CD14-positive monocyte (primary cell): Measurements from ENCODE around the gene C19orf25. TPM values are rescaled to one million over a fixed set of nuclear protein-coding genes. Genes with fewer than 3 reads are reported as not detected.

ENCODE experiments used
- DNase-seq, 3 donors: peaks; one replicate each; pipeline ENCODE4 v3.0.0-alpha.2; 2011 to 2022
- H2AFZ ChIP-seq: 2 replicates; pipeline ENCODE4 v1.6.0; 2012; ENCODE audit warnings: mild to moderate bottlenecking, low read depth, low read length, inconsistent platforms; ENCODE audit not compliant: insufficient read depth, poor library complexity, severe bottlenecking
- H3K27ac ChIP-seq, 2 donors: 1 replicate in 1 of 2; 2 replicates in 1 of 2; pipeline ENCODE4 v1.5.1; 2012 to 2013; ENCODE audit warnings: low read length in 2 of 2, control low read depth in 1 of 2, inconsistent platforms in 1 of 2, low read depth in 1 of 2, mild to moderate bottlenecking in 1 of 2
- H3K27me3 ChIP-seq, 2 donors: one replicate each; pipeline versions ENCODE4 v1.6.0 to v1.6.1; 2011 to 2013; ENCODE audit warnings: low read length in 2 of 2; ENCODE audit not compliant: control insufficient read depth in 2 of 2, insufficient read depth in 2 of 2
- H3K36me3 ChIP-seq, 2 donors: replicated peaks in 1 of 2; 1 replicate in 1 of 2; 2 replicates in 1 of 2; pipeline versions ENCODE4 v1.5.1 to v1.6.1; 2012 to 2013; ENCODE audit warnings: low read length in 2 of 2, control low read depth in 1 of 2, inconsistent platforms in 1 of 2, mild to moderate bottlenecking in 1 of 2; ENCODE audit not compliant: insufficient read depth in 2 of 2, control insufficient read depth in 1 of 2
- H3K4me1 ChIP-seq, 2 donors: 1 replicate in 1 of 2; 2 replicates in 1 of 2; pipeline versions ENCODE4 v1.5.1 to v1.6.1; 2012 to 2013; ENCODE audit warnings: low read length in 2 of 2, control low read depth in 1 of 2, inconsistent platforms in 1 of 2, mild to moderate bottlenecking in 1 of 2, moderate library complexity in 1 of 2; ENCODE audit not compliant: insufficient read depth in 2 of 2, control insufficient read depth in 1 of 2
- H3K4me2 ChIP-seq: replicated peaks from 2 replicates; pipeline ENCODE3; 2012; ENCODE audit warnings: low read length, moderate library complexity, mild to moderate bottlenecking; ENCODE audit not compliant: poor library complexity, severe bottlenecking; ENCODE audit errors: extremely low read depth
- H3K4me3 ChIP-seq, 3 experiments: fragments of 200-600 bp in 1 of 3; sonication (generic) in 1 of 3; replicated peaks in 1 of 3; 1 replicate in 2 of 3; 2 replicates in 1 of 3; pipeline ENCODE4 v1.5.1; 2011 to 2013; ENCODE audit warnings: low read length in 3 of 3, mild to moderate bottlenecking in 3 of 3, control low read depth in 2 of 3, low read depth in 2 of 3, inconsistent platforms in 1 of 3, moderate library complexity in 1 of 3
- H3K79me2 ChIP-seq: 2 replicates; pipeline ENCODE4 v1.6.0; 2012; ENCODE audit warnings: mild to moderate bottlenecking, control low read depth, inconsistent platforms, low read length, moderate library complexity; ENCODE audit not compliant: insufficient read depth
- H3K9ac ChIP-seq: 2 replicates; pipeline ENCODE4 v1.6.0; 2017; ENCODE audit warnings: low read length, mild to moderate bottlenecking; ENCODE audit not compliant: insufficient read depth, poor library complexity, severe bottlenecking
- H3K9me3 ChIP-seq, 2 donors: replicated peaks in 1 of 2; 1 replicate in 1 of 2; 2 replicates in 1 of 2; pipeline versions ENCODE4 v1.5.1 to v1.6.1; 2012 to 2013; ENCODE audit warnings: low read length in 2 of 2, control low read depth in 1 of 2; ENCODE audit not compliant: control insufficient read depth in 1 of 2, insufficient read depth in 1 of 2
- H4K20me1 ChIP-seq: 2 replicates; pipeline ENCODE4 v1.6.0; 2012; ENCODE audit warnings: mild to moderate bottlenecking, low read length, control low read depth, moderate library complexity; ENCODE audit not compliant: insufficient read depth
- H3K27ac Mint-ChIP-seq, 7 donors: one replicate each; pipeline ENCODE4 v1.8.0; 2020; ENCODE audit warnings: mild to moderate bottlenecking in 7 of 7, mixed read lengths in 7 of 7, moderate library complexity in 6 of 7, inconsistent platforms in 2 of 7
- H3K27me3 Mint-ChIP-seq, 3 donors: one replicate each; pipeline ENCODE4 v1.8.0; 2021 to 2022; ENCODE audit warnings: low read depth in 3 of 3, mild to moderate bottlenecking in 3 of 3, mixed read lengths in 3 of 3, moderate library complexity in 3 of 3, inconsistent platforms in 1 of 3
- H3K36me3 Mint-ChIP-seq, 2 donors: one replicate each; pipeline ENCODE4 v1.8.0; 2020; ENCODE audit warnings: mixed read lengths in 2 of 2, inconsistent platforms in 1 of 2, mild to moderate bottlenecking in 1 of 2
- H3K4me1 Mint-ChIP-seq: one replicate; pipeline ENCODE4 v1.8.0; 2020; ENCODE audit warnings: mild to moderate bottlenecking, mixed read lengths
- H3K4me3 Mint-ChIP-seq, 2 donors: one replicate each; pipeline ENCODE4 v1.8.0; 2020; ENCODE audit warnings: mild to moderate bottlenecking in 2 of 2, mixed read lengths in 2 of 2, moderate library complexity in 1 of 2
- H3K9me3 Mint-ChIP-seq, 7 donors: one replicate each; pipeline ENCODE4 v1.8.0; 2020 to 2022; ENCODE audit warnings: mixed read lengths in 7 of 7, mild to moderate bottlenecking in 6 of 7, moderate library complexity in 6 of 7, inconsistent platforms in 2 of 7
- WGBS: methylation state at CpG from one replicate; pipeline ENCODE4 v1.1.5; 2013; ENCODE audit warnings: missing lambda C conversion rate; ENCODE audit not compliant: insufficient coverage; 5-methylcytosine and 5-hydroxymethylcytosine counted together
- intact Hi-C, 2 donors: fragments of 100-400 bp; cut with micrococcal nuclease; formaldehyde crosslinking; loops; one replicate each; pipeline versions ENCODE4 v1.15.0 to v1.15.1; 2023
- polyA plus RNA-seq, 3 donors: library from polyadenylated mRNA; depleted of rRNA in 1 of 3; unstranded in 2 of 3; stranded (reverse) in 1 of 3; fragments of 300-500 nt in 2 of 3; fragments of >200 nt in 1 of 3; fragmentation: Illumina TruSeq in 2 of 3; gene quantifications; 1 replicate in 2 of 3; 2 replicates in 1 of 3; pipeline ENCODE4 v1.2.3, GENCODE V29; 2012 to 2021
- TF ChIP-seq, protein P1 (sequence below): fragments of 200-600 bp; IDR thresholded peaks from one replicate; pipeline ENCODE4 v1.8.0; 2022; ENCODE audit warnings: antibody characterized with exemption, mild to moderate bottlenecking

Gene C19orf25
- polyA plus RNA-seq, 3 donors: 18.2 to 20.9 (median 19.9) TPM

GRCh38 chr19:1522838-1523237, 43.8 kb upstream of the C19orf25 start:
- intact Hi-C loops: no loop called here
- Mint-ChIP-seq H3K27ac (no peak overlapping the region), H3K36me3 (peaks cover 0 to 3% of the 10 kb centered on the region in 2 donors), H3K9me3 (peaks cover 0 to 7% (median 5%) of the 10 kb centered on the region in 7 donors), H3K27me3 (peaks cover 25 to 51% (median 40%) of the 10 kb centered on the region in 3 donors), H3K4me3 (peak overlapping the region in 1 of 2 donors; percentile 84), H3K4me1 (peaks cover 3% of the 10 kb centered on the region)
- WGBS: 75% methylated on average over 16 of the region's 18 CpGs
- H3K4me3 ChIP-seq: no peak overlapping the region
- no peaks in the 10 kb centered on the region for H4K20me1 ChIP-seq
- no peaks in the 10 kb centered on the region for H3K4me1 ChIP-seq
- H3K4me2 ChIP-seq: no peak overlapping the region
- no peak overlapping the region for H3K27ac ChIP-seq
- H2AFZ ChIP-seq: no peak overlapping the region
- H3K36me3 ChIP-seq: no peaks in the 10 kb centered on the region
- TF ChIP-seq, protein P1, sequence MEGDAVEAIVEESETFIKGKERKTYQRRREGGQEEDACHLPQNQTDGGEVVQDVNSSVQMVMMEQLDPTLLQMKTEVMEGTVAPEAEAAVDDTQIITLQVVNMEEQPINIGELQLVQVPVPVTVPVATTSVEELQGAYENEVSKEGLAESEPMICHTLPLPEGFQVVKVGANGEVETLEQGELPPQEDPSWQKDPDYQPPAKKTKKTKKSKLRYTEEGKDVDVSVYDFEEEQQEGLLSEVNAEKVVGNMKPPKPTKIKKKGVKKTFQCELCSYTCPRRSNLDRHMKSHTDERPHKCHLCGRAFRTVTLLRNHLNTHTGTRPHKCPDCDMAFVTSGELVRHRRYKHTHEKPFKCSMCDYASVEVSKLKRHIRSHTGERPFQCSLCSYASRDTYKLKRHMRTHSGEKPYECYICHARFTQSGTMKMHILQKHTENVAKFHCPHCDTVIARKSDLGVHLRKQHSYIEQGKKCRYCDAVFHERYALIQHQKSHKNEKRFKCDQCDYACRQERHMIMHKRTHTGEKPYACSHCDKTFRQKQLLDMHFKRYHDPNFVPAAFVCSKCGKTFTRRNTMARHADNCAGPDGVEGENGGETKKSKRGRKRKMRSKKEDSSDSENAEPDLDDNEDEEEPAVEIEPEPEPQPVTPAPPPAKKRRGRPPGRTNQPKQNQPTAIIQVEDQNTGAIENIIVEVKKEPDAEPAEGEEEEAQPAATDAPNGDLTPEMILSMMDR: no peak
- no peaks in the 10 kb centered on the region for H3K9me3 ChIP-seq
- no peaks in the 10 kb centered on the region for H3K79me2 ChIP-seq
- peaks cover 5 to 30% of the 10 kb centered on the region in 2 donors for H3K27me3 ChIP-seq
- H3K9ac ChIP-seq: no peak overlapping the region
- DNase-seq: no peak

GRCh38 chr19:1522061-1522460, 43.0 kb upstream of the C19orf25 start:
- peak overlapping the region in 1 of 2 donors; percentile 15 for H3K4me3 Mint-ChIP-seq
- intact Hi-C loops: no loop called here
- Histone ChIP-seq H3K4me2 (no peak overlapping the region), H3K27ac (no peak overlapping the region), H3K9me3 (no peaks in the 10 kb centered on the region), H3K4me3 (no peak overlapping the region), H3K27me3 (peaks cover 5 to 30% of the 10 kb centered on the region in 2 donors), H4K20me1 (no peaks in the 10 kb centered on the region), H3K36me3 (no peaks in the 10 kb centered on the region), H3K4me1 (no peaks in the 10 kb centered on the region), H3K9ac (no peak overlapping the region), H2AFZ (no peak overlapping the region), H3K79me2 (no peaks in the 10 kb centered on the region)
- H3K9me3 Mint-ChIP-seq: peaks cover 0 to 7% (median 5%) of the 10 kb centered on the region in 7 donors
- no peak overlapping the region for H3K27ac Mint-ChIP-seq
- TF ChIP-seq, protein P1: no peak
- H3K4me1 Mint-ChIP-seq: peaks cover 3% of the 10 kb centered on the region
- H3K36me3 Mint-ChIP-seq: peaks cover 0 to 3% of the 10 kb centered on the region in 2 donors
- DNase-seq: no peak
- 78% methylated on average over 5 of the region's 10 CpGs for WGBS
- H3K27me3 Mint-ChIP-seq: peaks cover 25 to 53% (median 41%) of the 10 kb centered on the region in 3 donors
